SK-N-SH (cell line): Measurements from ENCODE around the gene MAP4K3. TPM values are rescaled to one million over a fixed set of nuclear protein-coding genes. Genes with fewer than 3 reads are reported as not detected.

ENCODE experiments used
- EZH2phosphoT487 ChIP-seq: fragments of 200-600 bp; sonication (generic); IDR thresholded peaks from 2 replicates; pipeline ENCODE4 v1.6.1; 2017; ENCODE audit warnings: low read depth, mixed run types, mild to moderate bottlenecking, antibody characterized with exemption, moderate library complexity, borderline replicate concordance
- RAD21 ChIP-seq: IDR thresholded peaks from 2 replicates; pipeline ENCODE4 v1.6.1; 2012; ENCODE audit warnings: mild to moderate bottlenecking, low read length
- RXRA ChIP-seq: IDR thresholded peaks from 2 replicates; pipeline ENCODE4 v1.4.0; 2012; ENCODE audit warnings: low read depth, mild to moderate bottlenecking, borderline replicate concordance
- polyA plus RNA-seq, 3 experiments: library from polyadenylated mRNA; depleted of rRNA; stranded (reverse); fragments of >200 nt; gene quantifications; 2 replicates each; pipeline ENCODE4 v1.2.3, GENCODE V29; 2012
- small RNA-seq, 7 experiments: library from RNA; depleted of rRNA; stranded (forward); fragments of <200 nt; gene quantifications; one replicate each; pipeline ENCODE3, GENCODE V24; 2012
- TF ChIP-seq, protein P1 (sequence below): IDR thresholded peaks from 2 replicates; pipeline ENCODE4 v1.6.1; 2012; ENCODE audit warnings: mild to moderate bottlenecking, low read depth, low read length, moderate library complexity
- TF ChIP-seq, protein P2 (sequence below): IDR thresholded peaks from 2 replicates; pipeline ENCODE4 v1.4.0; 2012; ENCODE audit warnings: low read depth, borderline replicate concordance

The MAP4K3 gene
- polyA plus RNA-seq, 1 of the 3 experiments (the other 2 are of a cell fraction), result 8.8 TPM

GRCh38 chr2:39202639-39203369, 234.3 kb downstream of the MAP4K3 start (continued):
- TF ChIP-seq, protein P1, sequence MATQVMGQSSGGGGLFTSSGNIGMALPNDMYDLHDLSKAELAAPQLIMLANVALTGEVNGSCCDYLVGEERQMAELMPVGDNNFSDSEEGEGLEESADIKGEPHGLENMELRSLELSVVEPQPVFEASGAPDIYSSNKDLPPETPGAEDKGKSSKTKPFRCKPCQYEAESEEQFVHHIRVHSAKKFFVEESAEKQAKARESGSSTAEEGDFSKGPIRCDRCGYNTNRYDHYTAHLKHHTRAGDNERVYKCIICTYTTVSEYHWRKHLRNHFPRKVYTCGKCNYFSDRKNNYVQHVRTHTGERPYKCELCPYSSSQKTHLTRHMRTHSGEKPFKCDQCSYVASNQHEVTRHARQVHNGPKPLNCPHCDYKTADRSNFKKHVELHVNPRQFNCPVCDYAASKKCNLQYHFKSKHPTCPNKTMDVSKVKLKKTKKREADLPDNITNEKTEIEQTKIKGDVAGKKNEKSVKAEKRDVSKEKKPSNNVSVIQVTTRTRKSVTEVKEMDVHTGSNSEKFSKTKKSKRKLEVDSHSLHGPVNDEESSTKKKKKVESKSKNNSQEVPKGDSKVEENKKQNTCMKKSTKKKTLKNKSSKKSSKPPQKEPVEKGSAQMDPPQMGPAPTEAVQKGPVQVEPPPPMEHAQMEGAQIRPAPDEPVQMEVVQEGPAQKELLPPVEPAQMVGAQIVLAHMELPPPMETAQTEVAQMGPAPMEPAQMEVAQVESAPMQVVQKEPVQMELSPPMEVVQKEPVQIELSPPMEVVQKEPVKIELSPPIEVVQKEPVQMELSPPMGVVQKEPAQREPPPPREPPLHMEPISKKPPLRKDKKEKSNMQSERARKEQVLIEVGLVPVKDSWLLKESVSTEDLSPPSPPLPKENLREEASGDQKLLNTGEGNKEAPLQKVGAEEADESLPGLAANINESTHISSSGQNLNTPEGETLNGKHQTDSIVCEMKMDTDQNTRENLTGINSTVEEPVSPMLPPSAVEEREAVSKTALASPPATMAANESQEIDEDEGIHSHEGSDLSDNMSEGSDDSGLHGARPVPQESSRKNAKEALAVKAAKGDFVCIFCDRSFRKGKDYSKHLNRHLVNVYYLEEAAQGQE, result no peak
- TF ChIP-seq RXRA (no peak), RAD21 (no peak), EZH2phosphoT487 (no peak)
- TF ChIP-seq, protein P2, sequence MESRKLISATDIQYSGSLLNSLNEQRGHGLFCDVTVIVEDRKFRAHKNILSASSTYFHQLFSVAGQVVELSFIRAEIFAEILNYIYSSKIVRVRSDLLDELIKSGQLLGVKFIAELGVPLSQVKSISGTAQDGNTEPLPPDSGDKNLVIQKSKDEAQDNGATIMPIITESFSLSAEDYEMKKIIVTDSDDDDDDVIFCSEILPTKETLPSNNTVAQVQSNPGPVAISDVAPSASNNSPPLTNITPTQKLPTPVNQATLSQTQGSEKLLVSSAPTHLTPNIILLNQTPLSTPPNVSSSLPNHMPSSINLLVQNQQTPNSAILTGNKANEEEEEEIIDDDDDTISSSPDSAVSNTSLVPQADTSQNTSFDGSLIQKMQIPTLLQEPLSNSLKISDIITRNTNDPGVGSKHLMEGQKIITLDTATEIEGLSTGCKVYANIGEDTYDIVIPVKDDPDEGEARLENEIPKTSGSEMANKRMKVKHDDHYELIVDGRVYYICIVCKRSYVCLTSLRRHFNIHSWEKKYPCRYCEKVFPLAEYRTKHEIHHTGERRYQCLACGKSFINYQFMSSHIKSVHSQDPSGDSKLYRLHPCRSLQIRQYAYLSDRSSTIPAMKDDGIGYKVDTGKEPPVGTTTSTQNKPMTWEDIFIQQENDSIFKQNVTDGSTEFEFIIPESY, result no peak

Small RNA genes within 50 kb of the gene (small RNA-seq; reads per million reads assigned to genes)
- 0 reads per million in 7 experiments for gene RF00272

Other genes with a start within 250 kb of the MAP4K3 start
- 0.60 and 0.81 TPM in 2 replicates for gene CDKL4, start 193.3 kb downstream of the MAP4K3 start, polyA plus RNA-seq (2012; rRNA removed)
- gene TMEM178A, start 228.6 kb upstream of the MAP4K3 start, polyA plus RNA-seq (2012; rRNA removed), result 0.60 and 0.84 TPM in 2 replicates